ENCODE data around the gene MAGI1. TPM values are rescaled to one million over a fixed set of nuclear protein-coding genes. Genes with fewer than 3 reads are reported as not detected.

MAGI1 gene
- total and polyA plus RNA-seq, 2 donors (not counting 1 experiment from before 2014, with no cell fraction given) = 0.10 to 0.22 TPM

DNA sequence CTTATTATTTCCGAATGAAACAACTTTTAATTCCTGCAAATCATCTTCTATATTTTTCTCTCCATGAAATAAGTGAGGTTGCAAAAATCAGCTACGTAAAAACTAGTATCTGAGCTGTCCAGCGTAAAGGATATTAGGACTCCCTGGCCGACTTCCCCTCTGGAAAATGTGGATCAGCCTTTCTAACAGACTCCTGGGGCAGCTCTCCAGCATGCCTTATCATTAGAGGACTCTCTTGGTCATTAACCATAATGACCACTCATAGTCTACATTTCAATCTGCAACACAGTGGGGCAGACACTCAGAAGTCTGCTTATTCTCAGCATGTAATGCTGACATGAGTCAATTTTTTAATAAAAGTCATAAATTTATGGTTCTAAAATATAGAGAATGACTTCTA, 130.1 kb downstream of the MAGI1 start:
- H3K4me1 ChIP-seq (ENCODE audit: control insufficient read depth in 2 of 2, insufficient read depth in 2 of 2, low read length in 2 of 2) = no peaks in the 10 kb centered on the region
- H3K9me3 ChIP-seq (ENCODE audit: control extremely low read depth in 1 of 3, control insufficient read depth in 2 of 3, insufficient read depth in 1 of 3, low read length in 2 of 3) = peaks cover 0 to 6% (median 0%) of the 10 kb centered on the region in 3 donors
- 94% methylated on average over 4 of the region's 4 CpGs for WGBS (ENCODE audit: insufficient coverage)
- no peaks in the 10 kb centered on the region for H3K9me3 Mint-ChIP-seq (ENCODE audit: insufficient read depth)
- H3K79me2 ChIP-seq (ENCODE audit: control insufficient read depth, insufficient read depth, low read length) = no peaks in the 10 kb centered on the region
- H3K36me3 ChIP-seq (replicated peaks in 1 of 2; ENCODE audit: control extremely low read depth in 1 of 2, control insufficient read depth in 1 of 2, extremely low read depth in 1 of 2, insufficient read depth in 2 of 2, low read length in 1 of 2) = no peaks in the 10 kb centered on the region
- ChIA-PET CTCF (no interaction called here), POLR2A (no interaction called here)
- no peak overlapping the region for H3K4me2 ChIP-seq (replicated peaks; ENCODE audit: low read depth, low read length, poor library complexity, severe bottlenecking)
- intact Hi-C loops (cut with micrococcal nuclease) = no loop called here
- H3K4me3 Mint-ChIP-seq = no peak overlapping the region
- H4K20me1 ChIP-seq (ENCODE audit: control insufficient read depth, insufficient read depth, low read length, poor library complexity, severe bottlenecking) = no peaks in the 10 kb centered on the region
- DNase-seq (no peak), ATAC-seq (ENCODE audit: low read depth) (no peak)
- no peaks in the 10 kb centered on the region for H3K27me3 Mint-ChIP-seq
- TF ChIP-seq, protein P1, sequence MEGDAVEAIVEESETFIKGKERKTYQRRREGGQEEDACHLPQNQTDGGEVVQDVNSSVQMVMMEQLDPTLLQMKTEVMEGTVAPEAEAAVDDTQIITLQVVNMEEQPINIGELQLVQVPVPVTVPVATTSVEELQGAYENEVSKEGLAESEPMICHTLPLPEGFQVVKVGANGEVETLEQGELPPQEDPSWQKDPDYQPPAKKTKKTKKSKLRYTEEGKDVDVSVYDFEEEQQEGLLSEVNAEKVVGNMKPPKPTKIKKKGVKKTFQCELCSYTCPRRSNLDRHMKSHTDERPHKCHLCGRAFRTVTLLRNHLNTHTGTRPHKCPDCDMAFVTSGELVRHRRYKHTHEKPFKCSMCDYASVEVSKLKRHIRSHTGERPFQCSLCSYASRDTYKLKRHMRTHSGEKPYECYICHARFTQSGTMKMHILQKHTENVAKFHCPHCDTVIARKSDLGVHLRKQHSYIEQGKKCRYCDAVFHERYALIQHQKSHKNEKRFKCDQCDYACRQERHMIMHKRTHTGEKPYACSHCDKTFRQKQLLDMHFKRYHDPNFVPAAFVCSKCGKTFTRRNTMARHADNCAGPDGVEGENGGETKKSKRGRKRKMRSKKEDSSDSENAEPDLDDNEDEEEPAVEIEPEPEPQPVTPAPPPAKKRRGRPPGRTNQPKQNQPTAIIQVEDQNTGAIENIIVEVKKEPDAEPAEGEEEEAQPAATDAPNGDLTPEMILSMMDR (IDR thresholded peaks at IDR 0.05) = no peak
- TF ChIP-seq EZH2 (IDR thresholded peaks at IDR 0.05; ENCODE audit: borderline replicate concordance, insufficient read depth, low read depth, low read length, poor library complexity, severe bottlenecking) = no peak
- H3K4me1 Mint-ChIP-seq = no peaks in the 10 kb centered on the region
- no peak overlapping the region for H3K27ac Mint-ChIP-seq
- H3K9ac ChIP-seq (ENCODE audit: low read length) = no peak overlapping the region
- no peaks in the 10 kb centered on the region for H3K27me3 ChIP-seq (replicated peaks in 1 of 4; ENCODE audit: control extremely low read depth in 1 of 4, control insufficient read depth in 3 of 4, insufficient read depth in 4 of 4, low read length in 3 of 4)
- H3K27ac ChIP-seq (ENCODE audit: low read length in 2 of 2) = no peak overlapping the region
- H3K4me3 ChIP-seq (ENCODE audit: control extremely low read depth in 1 of 5, extremely low read depth in 1 of 5, insufficient read depth in 1 of 5, low read depth in 2 of 5, low read length in 4 of 5) = no peak overlapping the region
- no peak overlapping the region for H2AFZ ChIP-seq (ENCODE audit: insufficient read depth, low read depth, low read length, poor library complexity, severe bottlenecking)

DNA sequence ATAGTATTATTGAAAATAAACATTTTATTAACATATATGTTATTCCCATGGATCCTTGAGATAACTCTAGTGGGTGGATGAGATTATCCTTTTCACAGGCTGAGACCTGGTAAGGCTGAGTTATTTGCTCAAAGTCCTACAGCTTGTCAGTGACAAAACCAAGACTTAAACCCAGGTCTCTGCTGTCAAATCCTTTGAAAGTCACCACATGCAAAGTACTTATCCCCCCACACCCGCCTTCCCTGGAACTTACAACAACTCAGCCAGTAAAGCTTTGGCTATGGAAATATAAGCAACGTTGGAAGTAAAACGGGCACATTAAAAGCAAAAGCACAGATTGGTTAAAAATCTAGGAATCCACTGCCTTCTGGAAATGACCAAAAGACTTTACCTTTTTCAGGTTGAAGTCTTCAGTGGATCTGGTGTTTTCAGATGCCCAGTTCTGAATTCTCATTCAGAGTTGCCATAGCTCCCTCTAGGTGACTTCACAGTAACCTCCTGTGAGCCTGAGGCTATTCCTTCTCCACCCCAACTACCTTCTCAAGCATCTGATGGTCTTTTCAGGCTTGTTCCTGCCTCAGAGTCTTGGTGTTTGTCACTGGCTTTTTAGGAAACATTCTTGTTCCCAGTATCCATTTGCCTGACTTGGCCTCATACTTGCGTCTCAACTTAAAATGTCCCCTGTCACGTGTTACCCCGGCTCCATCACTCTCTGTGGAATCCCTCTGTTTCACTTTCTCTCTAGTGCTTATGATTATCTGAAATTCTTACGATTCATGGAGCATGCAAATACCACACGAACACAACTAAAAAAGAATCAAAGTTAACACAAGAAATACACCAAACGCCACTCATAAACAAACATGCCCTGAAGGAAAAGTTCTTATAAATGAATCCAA, 131.2 kb downstream of the MAGI1 start:
- no peak for DNase-seq
- intact Hi-C loops (cut with micrococcal nuclease) = no loop called here
- 90% methylated on average over 7 of the region's 9 CpGs for WGBS (ENCODE audit: insufficient coverage)
- no peak overlapping the region for H3K4me2 ChIP-seq (replicated peaks; ENCODE audit: low read depth, low read length, poor library complexity, severe bottlenecking)
- H3K4me1 ChIP-seq (ENCODE audit: control insufficient read depth in 2 of 2, insufficient read depth in 2 of 2, low read length in 2 of 2) = no peaks in the 10 kb centered on the region
- H3K79me2 ChIP-seq (ENCODE audit: control insufficient read depth, insufficient read depth, low read length) = no peaks in the 10 kb centered on the region
- H3K9me3 ChIP-seq (ENCODE audit: control extremely low read depth in 1 of 3, control insufficient read depth in 2 of 3, insufficient read depth in 1 of 3, low read length in 2 of 3) = peaks cover 0 to 9% (median 0%) of the 10 kb centered on the region in 3 donors
- ChIA-PET POLR2A (no interaction called here), CTCF (no interaction called here)
- no peaks in the 10 kb centered on the region for H3K27me3 Mint-ChIP-seq
- H3K27ac ChIP-seq (ENCODE audit: low read length in 2 of 2) = no peak overlapping the region
- H3K27me3 ChIP-seq (replicated peaks in 1 of 4; ENCODE audit: control extremely low read depth in 1 of 4, control insufficient read depth in 3 of 4, insufficient read depth in 4 of 4, low read length in 3 of 4) = no peaks in the 10 kb centered on the region
- no peaks in the 10 kb centered on the region for H3K4me1 Mint-ChIP-seq
- no peaks in the 10 kb centered on the region for H4K20me1 ChIP-seq (ENCODE audit: control insufficient read depth, insufficient read depth, low read length, poor library complexity, severe bottlenecking)
- no peaks in the 10 kb centered on the region for H3K36me3 ChIP-seq (replicated peaks in 1 of 2; ENCODE audit: control extremely low read depth in 1 of 2, control insufficient read depth in 1 of 2, extremely low read depth in 1 of 2, insufficient read depth in 2 of 2, low read length in 1 of 2)
- ATAC-seq (ENCODE audit: low read depth) = no peak
- no peaks in the 10 kb centered on the region for H3K9me3 Mint-ChIP-seq (ENCODE audit: insufficient read depth)
- H3K4me3 Mint-ChIP-seq = no peak overlapping the region
- no peak overlapping the region for H3K27ac Mint-ChIP-seq
- no peak overlapping the region for H3K4me3 ChIP-seq (ENCODE audit: control extremely low read depth in 1 of 5, extremely low read depth in 1 of 5, insufficient read depth in 1 of 5, low read depth in 2 of 5, low read length in 4 of 5)
- H2AFZ ChIP-seq (ENCODE audit: insufficient read depth, low read depth, low read length, poor library complexity, severe bottlenecking) = no peak overlapping the region
- H3K9ac ChIP-seq (ENCODE audit: low read length) = no peak overlapping the region
- TF ChIP-seq EZH2 (IDR thresholded peaks at IDR 0.05; ENCODE audit: borderline replicate concordance, insufficient read depth, low read depth, low read length, poor library complexity, severe bottlenecking) = no peak
- TF ChIP-seq, protein P1 (IDR thresholded peaks at IDR 0.05) = no peak
